HepG2 (cell line): ENCODE results near the gene NYNRIN. TPM values are rescaled to one million over a fixed set of nuclear protein-coding genes. Genes with fewer than 3 reads are reported as not detected.
A peak's percentile ranks its signal among the peaks of the same experiment; 100 is the strongest.

Experiments used
- EZH2 ChIP-seq: conservative IDR thresholded peaks from 2 replicates; pipeline ENCODE4 v1.6.1; 2012; ENCODE audit warnings: mild to moderate bottlenecking, low read depth, low read length, moderate library complexity
- HIVEP1 ChIP-seq: sonication (generic); formaldehyde crosslinking; IDR thresholded peaks from 2 replicates; pipeline ENCODE4 v1.4.0; 2020; ENCODE audit warnings: mild to moderate bottlenecking, missing genetic modification reagents
- MLXIP ChIP-seq: sonication (generic); formaldehyde crosslinking; IDR thresholded peaks from 2 replicates; pipeline ENCODE4 v1.9.0; 2021; ENCODE audit warnings: missing genetic modification reagents, borderline replicate concordance
- MZF1 ChIP-seq: sonication (generic); formaldehyde crosslinking; IDR thresholded peaks from 2 replicates; pipeline ENCODE4 v1.8.1; 2023; ENCODE audit warnings: mild to moderate bottlenecking, missing genetic modification reagents, borderline replicate concordance
- NFYB ChIP-seq: sonication (generic); formaldehyde crosslinking; IDR thresholded peaks from 2 replicates; pipeline ENCODE4 v1.4.0; 2020; ENCODE audit warnings: missing genetic modification reagents
- SP1 ChIP-seq, 2 experiments: fragments of 450-650 bp in 1 of 2; sonication (generic) in 1 of 2; formaldehyde crosslinking in 1 of 2; IDR thresholded peaks; 2 replicates each; pipeline versions ENCODE4 v1.4.0 to v1.6.1; 2016 to 2020; ENCODE audit warnings: missing genetic modification reagents in 1 of 2
- ZNF20 ChIP-seq: sonication (generic); formaldehyde crosslinking; IDR thresholded peaks from 2 replicates; pipeline ENCODE4 v1.4.0; 2020; ENCODE audit warnings: mild to moderate bottlenecking, moderate library complexity, missing genetic modification reagents
- ZNF274 ChIP-seq: sonication (generic); formaldehyde crosslinking; IDR thresholded peaks from 2 replicates; pipeline ENCODE4 v1.5.1; 2020; ENCODE audit warnings: mild to moderate bottlenecking, missing genetic modification reagents
- ZNF431 ChIP-seq: sonication (generic); formaldehyde crosslinking; IDR thresholded peaks from 2 replicates; pipeline ENCODE4 v1.9.0; 2022; ENCODE audit warnings: missing genetic modification reagents, low read depth, mild to moderate bottlenecking, borderline replicate concordance
- ZNF577 ChIP-seq: sonication (generic); formaldehyde crosslinking; IDR thresholded peaks from 2 replicates; pipeline ENCODE4 v1.4.0; 2020; ENCODE audit warnings: mild to moderate bottlenecking, low read depth, missing genetic modification reagents, borderline replicate concordance
- ZNF597 ChIP-seq: sonication (generic); formaldehyde crosslinking; IDR thresholded peaks from 2 replicates; pipeline ENCODE4 v1.5.0; 2020; ENCODE audit warnings: missing genetic modification reagents
- ZNF674 ChIP-seq: sonication (generic); formaldehyde crosslinking; IDR thresholded peaks from 2 replicates; pipeline ENCODE4 v1.5.0; 2020; ENCODE audit warnings: low read depth, mild to moderate bottlenecking, missing genetic modification reagents
- ZNF800 ChIP-seq: sonication (generic); formaldehyde crosslinking; IDR thresholded peaks from 2 replicates; pipeline ENCODE4 v1.4.0; 2020; ENCODE audit warnings: missing genetic modification reagents
- polyA plus RNA-seq, 8 experiments: library from polyadenylated mRNA; depleted of rRNA in 3 of 8; stranded (reverse) in 7 of 8; unstranded in 1 of 8; fragments of >200 nt; fragmentation: Illumina TruSeq in 4 of 8; extraction: Trizol in 4 of 8; gene quantifications; 2 replicates each; pipeline versions ENCODE4 v1.2.1 to v1.2.3, GENCODE V29; 2011 to 2016; ENCODE audit warnings: low read depth in 4 of 8, missing spikeins in 1 of 8, mixed read lengths in 1 of 8; ENCODE audit not compliant: insufficient read depth in 1 of 8
- total RNA-seq, 5 experiments: library from RNA; depleted of rRNA; stranded (reverse); fragments of >200 nt; fragmentation: Illumina TruSeq; extraction: Trizol; gene quantifications; 2 replicates each; pipeline ENCODE4 v1.2.3, GENCODE V29; 2016; ENCODE audit warnings: low read depth in 1 of 5
- TF ChIP-seq, protein P1 (sequence below): sonication (generic); formaldehyde crosslinking; IDR thresholded peaks from 2 replicates; pipeline ENCODE4 v1.5.1; 2020; ENCODE audit warnings: missing genetic modification reagents, mild to moderate bottlenecking, borderline replicate concordance
- TF ChIP-seq, protein P2 (sequence below): sonication (generic); formaldehyde crosslinking; IDR thresholded peaks from 2 replicates; pipeline ENCODE4 v1.8.1; 2023; ENCODE audit warnings: mild to moderate bottlenecking, missing genetic modification reagents
- TF ChIP-seq, protein P3 (sequence below): sonication (generic); formaldehyde crosslinking; IDR thresholded peaks from 2 replicates; pipeline ENCODE4 v1.4.0; 2020; ENCODE audit warnings: mild to moderate bottlenecking, missing genetic modification reagents

Gene NYNRIN
- total and polyA plus RNA-seq, 2 of the 13 experiments (the other 11 are each of a cell fraction or from before 2014, with no cell fraction given), result 0.63 to 1.1 TPM

DNA sequence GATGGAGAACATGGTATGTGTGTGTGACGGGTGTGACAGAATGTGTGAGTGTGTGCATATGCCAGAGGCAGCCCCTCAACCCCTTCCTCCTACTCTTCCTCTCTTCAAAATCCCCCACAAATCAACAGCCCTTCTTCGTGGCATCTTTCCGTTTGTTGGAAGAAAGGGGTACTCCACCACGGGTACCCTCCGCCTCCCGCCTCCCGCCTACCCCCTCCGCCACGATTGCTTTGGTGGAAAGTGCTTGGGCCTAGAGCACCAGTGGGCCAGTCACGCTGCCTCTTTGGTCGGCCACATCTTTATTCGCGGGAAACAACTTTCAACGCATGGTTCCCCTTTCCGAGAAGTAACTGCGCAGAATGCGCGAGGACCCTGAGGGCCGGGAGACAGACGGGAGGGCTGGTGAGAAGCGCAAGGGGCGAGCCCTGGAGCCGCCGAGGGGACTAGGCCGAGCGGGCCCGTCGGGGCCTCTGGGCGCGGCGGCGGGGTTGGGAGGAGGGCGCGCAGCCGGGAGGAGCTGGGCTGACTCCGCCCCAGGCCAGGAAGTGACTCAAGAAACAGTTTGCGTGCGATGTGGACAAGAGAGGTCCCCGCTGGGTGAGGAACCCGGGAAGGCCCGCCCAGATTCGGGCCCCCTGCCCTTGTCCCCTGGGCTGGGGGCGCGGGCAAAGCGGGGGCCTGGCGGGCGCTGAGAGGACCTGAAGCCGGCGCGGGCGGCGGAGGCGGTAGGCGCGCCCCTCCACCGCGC lies 30.8 kb downstream of the NYNRIN start, which contains the start of the genes CBLN3 and KHNYN (continued):
- TF ChIP-seq, protein P1, sequence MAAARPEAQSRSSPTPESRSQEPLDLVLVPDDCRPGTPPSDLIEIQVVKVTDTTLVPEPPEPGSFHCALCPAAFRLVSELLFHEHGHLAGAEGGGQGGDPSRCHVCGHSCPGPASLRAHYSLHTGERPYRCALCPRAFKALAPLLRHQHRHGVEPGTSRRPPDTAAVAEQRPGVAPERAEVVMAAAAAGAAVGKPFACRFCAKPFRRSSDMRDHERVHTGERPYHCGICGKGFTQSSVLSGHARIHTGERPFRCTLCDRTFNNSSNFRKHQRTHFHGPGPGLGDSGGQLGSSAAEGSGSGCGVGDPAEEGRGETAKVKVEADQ (CRISPR knock-in tag), result peak; percentile 96
- peak; percentile 84; the same call in 1 of the 2 replicates for TF ChIP-seq ZNF20 (CRISPR knock-in tag)
- TF ChIP-seq MLXIP (CRISPR knock-in tag), result peak; percentile 29; the same call in 1 of the 2 replicates
- TF ChIP-seq NFYB (CRISPR knock-in tag), result peak; percentile 61
- TF ChIP-seq, protein P2, sequence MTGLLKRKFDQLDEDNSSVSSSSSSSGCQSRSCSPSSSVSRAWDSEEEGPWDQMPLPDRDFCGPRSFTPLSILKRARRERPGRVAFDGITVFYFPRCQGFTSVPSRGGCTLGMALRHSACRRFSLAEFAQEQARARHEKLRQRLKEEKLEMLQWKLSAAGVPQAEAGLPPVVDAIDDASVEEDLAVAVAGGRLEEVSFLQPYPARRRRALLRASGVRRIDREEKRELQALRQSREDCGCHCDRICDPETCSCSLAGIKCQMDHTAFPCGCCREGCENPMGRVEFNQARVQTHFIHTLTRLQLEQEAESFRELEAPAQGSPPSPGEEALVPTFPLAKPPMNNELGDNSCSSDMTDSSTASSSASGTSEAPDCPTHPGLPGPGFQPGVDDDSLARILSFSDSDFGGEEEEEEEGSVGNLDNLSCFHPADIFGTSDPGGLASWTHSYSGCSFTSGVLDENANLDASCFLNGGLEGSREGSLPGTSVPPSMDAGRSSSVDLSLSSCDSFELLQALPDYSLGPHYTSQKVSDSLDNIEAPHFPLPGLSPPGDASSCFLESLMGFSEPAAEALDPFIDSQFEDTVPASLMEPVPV (CRISPR knock-in tag), result peak; percentile 62; the same call in 1 of the 2 replicates
- no peak for TF ChIP-seq ZNF431 (CRISPR knock-in tag)
- TF ChIP-seq ZNF597 (CRISPR knock-in tag), result no peak
- TF ChIP-seq HIVEP1, result peak; percentile 95
- TF ChIP-seq ZNF577, result no peak
- TF ChIP-seq, protein P3, sequence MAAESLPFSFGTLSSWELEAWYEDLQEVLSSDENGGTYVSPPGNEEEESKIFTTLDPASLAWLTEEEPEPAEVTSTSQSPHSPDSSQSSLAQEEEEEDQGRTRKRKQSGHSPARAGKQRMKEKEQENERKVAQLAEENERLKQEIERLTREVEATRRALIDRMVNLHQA, result 0 out of 2 replicates have a peak, but pooled peaks have one; percentile 18
- TF ChIP-seq EZH2, result no peak
- TF ChIP-seq SP1 (IDR thresholded peaks at IDR 0.05), result no peak
- peak; percentile 83 for TF ChIP-seq SP1 (CRISPR knock-in tag; IDR thresholded peaks at IDR 0.05)
- TF ChIP-seq MZF1 (CRISPR knock-in tag), result 0 out of 2 replicates have a peak, but pooled peaks have one; percentile 94
- peak; percentile 94 for TF ChIP-seq ZNF674
- peak; percentile 98 for TF ChIP-seq ZNF274 (CRISPR knock-in tag)
- peak; percentile 75; the same call in 1 of the 2 replicates for TF ChIP-seq ZNF800 (CRISPR knock-in tag)
